H7 (cell line): ENCODE results near the gene SPEM3. TPM values are rescaled to one million over a fixed set of nuclear protein-coding genes. Genes with fewer than 3 reads are reported as not detected.

Experiments used
- DNase-seq: peaks from one replicate; pipeline ENCODE4 v3.0.0; 2012
- H3K27me3 ChIP-seq: 2 replicates; pipeline ENCODE4 v1.6.0; 2011; ENCODE audit warnings: mild to moderate bottlenecking, low read length; ENCODE audit not compliant: control insufficient read depth, insufficient read depth
- H3K36me3 ChIP-seq: replicated peaks from 2 replicates; pipeline ENCODE4 v1.5.1; 2011; ENCODE audit warnings: low read length; ENCODE audit not compliant: control insufficient read depth, insufficient read depth
- H3K4me3 ChIP-seq: 2 replicates; pipeline ENCODE4 v1.5.1; 2011; ENCODE audit warnings: low read depth, mild to moderate bottlenecking, control low read depth, low read length, moderate library complexity; ENCODE audit not compliant: insufficient read depth
- total RNA-seq: library from RNA; depleted of rRNA; stranded (reverse); fragments of >200 nt; shearing (Covaris generic); gene quantifications from 2 replicates; pipeline ENCODE4 v1.2.3, GENCODE V29; 2014; rRNA removed

The SPEM3 gene
- not detected in 2 replicates for total RNA-seq

DNA sequence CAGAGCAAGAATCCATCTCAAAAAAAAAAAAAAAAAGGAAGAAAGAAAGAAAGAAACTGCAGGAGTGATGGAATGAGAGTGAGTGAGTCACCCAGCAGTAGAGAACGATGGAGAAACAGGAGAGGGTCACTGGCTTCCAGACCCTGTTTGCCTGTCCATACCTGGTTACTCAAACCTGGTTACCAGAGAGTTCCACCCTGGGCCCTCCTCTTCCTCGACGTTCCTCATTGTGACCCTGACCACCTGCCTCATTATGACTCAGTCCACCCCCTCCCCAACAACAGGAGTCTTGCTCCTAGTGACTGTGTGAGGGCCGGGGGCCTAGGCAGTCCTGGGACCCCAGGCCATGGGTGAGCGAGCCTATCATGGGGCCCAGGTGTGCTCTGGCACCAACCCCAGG is at the start of gene SPEM3:
SPEM3 (plus strand) TSS at position 301 of the 400 bp plus-strand sequence; CDS start at position 347, 46 bp downstream.
- H3K36me3 ChIP-seq: no peaks in the 10 kb centered on the region
- H3K4me3 ChIP-seq: no peak within 1 kb of the TSS
- DNase-seq: peak; percentile 37
- H3K27me3 ChIP-seq: no peaks in the 10 kb centered on the region

DNA sequence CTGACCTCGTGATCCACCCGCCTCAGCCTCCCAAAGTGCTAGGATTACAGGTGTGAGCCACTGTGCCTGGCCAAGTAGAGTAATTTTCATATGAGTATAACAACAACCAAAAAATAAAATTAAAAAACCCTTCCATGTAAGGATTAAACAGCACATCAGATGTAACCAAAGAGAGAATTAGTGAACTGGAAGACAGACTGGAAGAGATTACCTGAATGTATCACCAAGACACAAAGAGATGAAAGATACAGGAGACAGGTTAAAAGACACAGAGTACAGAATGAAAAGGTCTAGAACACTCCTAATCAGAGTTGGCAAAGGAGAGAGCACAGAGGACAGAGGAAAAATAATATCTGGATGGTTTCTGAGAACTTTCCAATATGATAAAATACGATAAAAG is 49.5 kb upstream of the SPEM3 start:
- Histone ChIP-seq H3K36me3 (no peaks in the 10 kb centered on the region), H3K27me3 (peaks cover 43% of the 10 kb centered on the region)
- DNase-seq: no peak

DNA sequence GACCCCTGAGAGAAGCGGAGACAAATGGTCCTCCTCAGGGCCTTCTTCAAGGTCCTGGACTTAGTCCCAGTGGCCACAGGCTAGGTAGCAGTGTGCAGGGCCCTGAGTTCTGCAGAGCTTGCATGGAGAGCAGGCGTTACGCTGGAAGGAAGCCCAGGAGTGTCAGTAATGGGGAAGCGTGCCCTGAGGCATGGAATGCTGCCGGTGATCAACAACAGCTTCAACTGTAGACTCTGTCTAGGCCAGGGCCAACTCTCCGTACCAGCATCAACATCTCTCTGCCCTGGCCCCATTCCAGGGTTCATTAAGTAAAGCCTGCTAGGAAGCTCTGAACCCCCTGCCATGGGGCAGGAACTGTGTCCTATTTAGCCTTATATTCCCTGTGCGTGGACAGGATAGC is 48.3 kb upstream of the SPEM3 start:
- Histone ChIP-seq H3K27me3 (peaks cover 50% of the 10 kb centered on the region), H3K36me3 (no peaks in the 10 kb centered on the region), H3K4me3 (peak overlapping the region; percentile 57)
- no peak for DNase-seq

More for the DNA sequence above, 49.5 kb upstream of the SPEM3 start:
- no peak overlapping the region for H3K4me3 ChIP-seq

DNA sequence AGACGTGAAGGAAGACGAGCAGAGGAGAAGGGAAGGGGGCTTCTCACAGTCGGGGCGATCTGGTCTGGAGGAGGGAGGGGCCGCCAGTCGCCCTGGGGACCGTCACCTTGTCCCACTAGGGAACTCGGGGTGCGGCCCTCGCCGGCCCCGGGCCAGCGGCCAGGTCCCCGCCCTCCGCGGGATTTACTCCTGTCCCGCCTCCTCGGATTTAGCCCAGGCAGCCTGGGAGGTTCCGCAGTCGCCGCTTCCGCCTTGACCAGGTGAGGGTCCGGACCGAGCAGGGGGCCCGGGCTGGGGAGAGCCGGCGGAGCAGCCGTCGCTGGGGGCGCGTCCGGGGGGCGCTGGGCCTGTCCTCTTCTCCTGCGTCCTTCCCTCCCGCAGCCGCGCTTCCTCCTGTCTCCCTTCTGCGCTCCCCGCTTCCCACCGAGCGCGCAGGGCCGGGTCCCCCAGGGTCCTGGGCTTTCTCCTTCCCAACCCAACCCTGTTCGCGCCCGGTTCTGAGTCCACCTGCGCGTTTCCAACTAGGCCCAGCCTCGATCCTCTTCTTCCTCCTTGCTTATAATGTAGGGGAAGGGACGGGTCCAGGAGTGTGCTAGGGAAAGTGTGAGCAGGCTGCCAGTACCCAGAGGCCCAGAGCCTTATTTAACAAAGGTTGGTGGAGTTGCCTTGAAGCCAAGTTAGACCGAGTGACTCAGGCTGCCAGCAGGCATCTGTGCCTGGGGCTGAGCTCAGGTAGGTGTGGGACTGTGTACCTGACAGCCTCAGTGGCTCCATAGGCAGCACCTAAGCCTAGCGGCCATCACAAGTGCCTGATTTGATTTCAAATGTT is 47.6 kb upstream of the SPEM3 start, which contains the start of gene TNK1:
TNK1 (plus strand) TSS at position 235 of the 829 bp plus-strand sequence. CDS start 1,838 bp downstream, outside the sequence.
- Histone ChIP-seq H3K4me3 (peak within 1 kb of the TSS; percentile 57), H3K36me3 (no peaks in the 10 kb centered on the region), H3K27me3 (peaks cover 50% of the 10 kb centered on the region)
- DNase-seq: peak; percentile 93

DNA sequence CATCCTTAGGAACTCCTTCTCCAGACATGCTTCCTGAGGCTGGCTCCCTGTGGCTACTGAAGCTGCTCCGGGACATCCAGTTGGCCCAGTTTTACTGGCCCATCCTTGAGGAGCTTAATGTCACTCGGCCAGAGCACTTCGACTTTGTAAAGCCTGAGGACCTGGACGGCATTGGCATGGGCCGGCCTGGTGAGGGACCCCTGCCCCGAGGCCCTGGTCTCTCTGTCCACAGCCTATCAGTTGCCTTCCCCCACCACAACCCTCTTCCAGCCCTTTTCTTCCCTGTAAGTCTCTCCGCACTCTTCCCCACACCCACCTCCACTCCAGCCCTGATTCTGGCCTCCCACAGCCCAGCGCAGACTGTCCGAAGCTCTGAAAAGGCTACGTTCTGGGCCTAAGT is 45.8 kb upstream of the SPEM3 start:
- Histone ChIP-seq H3K36me3 (peaks cover 1% of the 10 kb centered on the region; the same call in 1 of the 2 replicates), H3K4me3 (no peak overlapping the region), H3K27me3 (peaks cover 50% of the 10 kb centered on the region)
- peak; percentile 52 for DNase-seq

DNA sequence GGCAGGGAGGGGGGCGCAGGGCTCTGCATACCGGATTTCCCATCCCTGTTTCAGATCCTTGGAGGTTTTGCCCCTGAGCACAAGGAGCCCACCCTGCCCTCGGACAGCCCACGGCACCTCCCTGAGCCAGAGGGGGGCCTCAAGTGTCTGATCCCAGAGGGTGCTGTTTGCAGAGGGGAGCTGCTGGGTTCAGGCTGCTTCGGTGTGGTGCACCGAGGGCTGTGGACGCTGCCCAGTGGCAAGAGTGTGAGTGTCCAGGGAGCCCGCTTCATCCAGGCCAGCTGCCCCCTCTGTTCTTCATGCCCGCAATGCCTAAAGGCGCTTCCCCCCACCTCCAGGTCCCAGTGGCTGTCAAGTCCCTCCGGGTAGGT is 45.3 kb upstream of the SPEM3 start:
- H3K4me3 ChIP-seq: peak overlapping the region; percentile 49; the same call in 1 of the 2 replicates
- DNase-seq: no peak
- H3K27me3 ChIP-seq: peaks cover 50% of the 10 kb centered on the region
- H3K36me3 ChIP-seq: peaks cover 2% of the 10 kb centered on the region; the same call in 1 of the 2 replicates

DNA sequence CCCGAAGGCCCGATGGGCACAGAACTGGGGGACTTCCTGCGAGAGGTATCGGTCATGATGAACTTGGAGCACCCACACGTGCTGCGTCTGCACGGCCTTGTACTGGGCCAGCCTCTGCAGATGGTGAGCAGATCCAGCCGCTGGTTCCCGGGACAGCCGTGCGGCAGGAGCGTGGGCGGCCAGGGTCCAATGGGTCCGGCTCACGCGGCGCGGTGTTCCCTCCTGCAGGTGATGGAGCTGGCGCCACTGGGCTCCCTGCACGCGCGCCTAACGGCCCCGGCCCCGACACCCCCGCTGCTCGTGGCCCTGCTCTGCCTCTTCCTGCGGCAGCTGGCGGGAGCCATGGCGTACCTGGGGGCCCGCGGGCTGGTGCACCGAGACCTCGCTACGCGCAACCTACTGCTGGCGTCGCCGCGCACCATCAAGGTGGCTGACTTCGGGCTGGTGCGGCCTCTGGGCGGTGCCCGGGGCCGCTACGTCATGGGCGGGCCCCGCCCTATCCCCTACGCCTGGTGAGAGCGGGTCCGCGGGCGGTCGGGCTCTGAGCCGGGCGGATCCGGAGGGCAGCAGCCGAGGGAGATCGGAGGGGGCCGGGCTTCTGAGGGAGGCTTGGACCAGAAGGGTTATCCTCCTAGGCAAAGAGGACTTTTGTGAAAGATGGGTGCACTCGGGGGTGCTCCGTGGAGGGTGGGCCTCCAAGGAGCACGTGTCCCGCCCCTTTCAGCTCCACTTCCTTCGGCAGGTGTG is 44.7 kb upstream of the SPEM3 start:
- peaks cover 50% of the 10 kb centered on the region for H3K27me3 ChIP-seq
- DNase-seq: peak; percentile 99
- H3K36me3 ChIP-seq: peaks cover 2% of the 10 kb centered on the region; the same call in 1 of the 2 replicates
- peak overlapping the region; percentile 49 for H3K4me3 ChIP-seq

DNA sequence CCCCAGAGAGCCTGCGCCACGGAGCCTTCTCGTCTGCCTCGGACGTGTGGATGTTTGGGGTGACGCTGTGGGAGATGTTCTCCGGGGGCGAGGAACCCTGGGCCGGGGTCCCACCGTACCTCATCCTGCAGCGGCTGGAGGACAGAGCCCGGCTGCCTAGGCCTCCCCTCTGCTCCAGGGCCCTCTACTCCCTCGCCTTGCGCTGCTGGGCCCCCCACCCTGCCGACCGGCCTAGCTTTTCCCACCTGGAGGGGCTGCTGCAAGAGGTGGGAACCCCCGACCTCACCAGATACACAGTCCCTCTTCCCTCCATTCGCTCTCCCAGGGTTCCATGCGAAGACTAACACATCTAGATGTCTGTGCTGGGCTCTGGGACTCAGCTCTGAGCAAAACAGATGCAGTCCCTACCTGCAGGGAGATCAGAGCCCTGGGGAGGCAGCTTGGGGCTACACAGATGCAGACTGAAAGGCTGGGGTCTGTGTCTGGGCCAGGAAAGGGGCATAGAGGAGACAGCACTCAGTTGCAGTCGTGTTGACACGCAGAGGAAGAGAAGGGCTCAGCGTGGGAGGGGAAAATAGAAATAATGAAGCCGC is 44.1 kb upstream of the SPEM3 start:
- H3K27me3 ChIP-seq: peaks cover 46% of the 10 kb centered on the region
- H3K4me3 ChIP-seq: peak overlapping the region; percentile 49

DNA sequence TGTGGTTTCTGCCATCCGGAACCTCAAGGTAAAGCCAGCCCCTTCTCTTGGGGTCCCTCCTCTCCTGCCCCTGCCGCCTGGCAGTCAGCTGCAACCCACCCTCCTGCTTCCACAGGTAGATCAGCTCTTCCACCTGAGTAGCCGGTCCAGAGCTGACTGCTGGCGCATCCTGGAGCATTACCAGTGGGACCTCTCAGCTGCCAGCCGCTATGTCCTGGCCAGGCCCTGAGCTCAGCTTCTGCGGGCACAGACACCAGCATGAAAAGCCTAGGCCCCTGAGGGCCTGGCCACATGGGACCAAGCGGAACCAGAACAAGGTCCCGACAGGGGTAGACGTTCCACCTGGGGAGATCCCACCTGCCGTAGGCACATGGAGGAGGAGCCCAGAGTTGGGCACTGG is 39.8 kb upstream of the SPEM3 start:
- peaks cover 8% of the 10 kb centered on the region for H3K27me3 ChIP-seq
- DNase-seq: peak; percentile 13
- H3K36me3 ChIP-seq: peaks cover 13% of the 10 kb centered on the region
- H3K4me3 ChIP-seq: no peak overlapping the region

More for the DNA sequence above, 44.1 kb upstream of the SPEM3 start:
- DNase-seq: no peak
- H3K36me3 ChIP-seq: peaks cover 6% of the 10 kb centered on the region

DNA sequence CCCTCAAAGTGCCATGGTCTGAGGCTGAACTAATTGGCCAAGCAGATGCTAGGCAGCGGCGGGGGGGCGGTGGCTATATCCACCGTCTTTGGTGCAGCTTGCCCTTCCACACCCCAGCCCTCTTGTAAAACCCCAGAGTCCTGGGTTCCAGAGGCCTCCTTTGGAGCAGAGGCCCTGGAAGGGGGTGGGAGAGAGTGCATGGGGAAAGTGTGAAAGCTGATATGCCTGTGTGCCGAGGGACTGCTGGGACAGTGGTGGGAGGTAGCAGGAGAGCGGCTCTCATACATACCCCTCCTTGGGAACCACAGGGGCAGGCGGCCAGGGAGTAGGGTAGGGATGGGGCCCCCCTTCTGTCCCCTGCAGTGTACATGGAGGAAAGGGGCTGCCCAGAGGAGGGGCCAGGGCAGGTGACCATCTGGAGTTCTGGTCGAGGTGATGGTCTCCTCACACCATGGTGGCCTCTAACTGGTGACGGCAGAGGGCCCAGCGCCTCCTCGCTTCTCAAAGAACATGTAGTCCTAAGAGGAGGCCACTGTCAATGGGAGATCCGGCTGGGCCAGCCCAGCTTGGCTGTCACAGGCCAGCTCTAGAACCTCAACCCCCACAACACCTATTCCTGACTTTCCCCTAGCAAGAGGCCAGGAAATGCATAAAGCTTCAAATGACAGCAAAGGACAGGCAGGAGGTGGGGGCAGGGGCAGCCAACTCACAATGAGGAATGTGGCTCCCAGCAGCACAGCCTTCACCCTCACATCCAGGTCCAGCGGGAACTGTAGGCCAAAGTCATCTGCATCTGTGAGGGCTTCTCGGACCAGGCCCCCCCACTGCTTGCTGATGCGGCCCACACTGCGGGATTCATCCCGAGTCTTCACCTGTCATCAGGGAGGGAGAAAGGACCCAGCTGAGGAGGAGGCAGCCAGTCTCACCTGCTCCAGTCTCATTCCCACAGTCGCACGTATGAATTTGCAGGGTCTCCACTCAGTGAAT is 38.4 kb upstream of the SPEM3 start:
- peak; percentile 48 for DNase-seq
- Histone ChIP-seq H3K27me3 (no peaks in the 10 kb centered on the region), H3K4me3 (no peak overlapping the region), H3K36me3 (peaks cover 13% of the 10 kb centered on the region)

DNA sequence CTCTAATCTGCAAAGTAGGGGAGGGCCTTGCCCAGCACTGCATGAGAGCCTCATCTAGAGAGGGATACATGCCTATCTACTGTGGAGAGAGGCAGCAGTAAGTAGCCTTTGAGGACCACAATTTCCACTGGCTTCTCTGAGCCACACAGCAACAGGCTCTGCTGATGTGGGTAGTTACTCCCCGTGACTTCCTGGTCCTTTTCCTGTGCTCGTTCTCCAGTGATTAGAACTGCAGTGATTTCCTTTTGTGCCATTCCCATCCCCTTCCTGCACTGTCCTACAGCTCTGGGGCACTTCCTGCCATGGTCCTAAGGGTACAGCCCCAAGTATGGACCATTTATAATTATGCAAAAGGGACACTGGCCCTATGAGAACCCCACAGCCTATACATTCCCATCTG is 37.4 kb upstream of the SPEM3 start:
- no peaks in the 10 kb centered on the region for H3K27me3 ChIP-seq
- no peak overlapping the region for H3K4me3 ChIP-seq
- DNase-seq: peak; percentile 17
- peaks cover 13% of the 10 kb centered on the region for H3K36me3 ChIP-seq

DNA sequence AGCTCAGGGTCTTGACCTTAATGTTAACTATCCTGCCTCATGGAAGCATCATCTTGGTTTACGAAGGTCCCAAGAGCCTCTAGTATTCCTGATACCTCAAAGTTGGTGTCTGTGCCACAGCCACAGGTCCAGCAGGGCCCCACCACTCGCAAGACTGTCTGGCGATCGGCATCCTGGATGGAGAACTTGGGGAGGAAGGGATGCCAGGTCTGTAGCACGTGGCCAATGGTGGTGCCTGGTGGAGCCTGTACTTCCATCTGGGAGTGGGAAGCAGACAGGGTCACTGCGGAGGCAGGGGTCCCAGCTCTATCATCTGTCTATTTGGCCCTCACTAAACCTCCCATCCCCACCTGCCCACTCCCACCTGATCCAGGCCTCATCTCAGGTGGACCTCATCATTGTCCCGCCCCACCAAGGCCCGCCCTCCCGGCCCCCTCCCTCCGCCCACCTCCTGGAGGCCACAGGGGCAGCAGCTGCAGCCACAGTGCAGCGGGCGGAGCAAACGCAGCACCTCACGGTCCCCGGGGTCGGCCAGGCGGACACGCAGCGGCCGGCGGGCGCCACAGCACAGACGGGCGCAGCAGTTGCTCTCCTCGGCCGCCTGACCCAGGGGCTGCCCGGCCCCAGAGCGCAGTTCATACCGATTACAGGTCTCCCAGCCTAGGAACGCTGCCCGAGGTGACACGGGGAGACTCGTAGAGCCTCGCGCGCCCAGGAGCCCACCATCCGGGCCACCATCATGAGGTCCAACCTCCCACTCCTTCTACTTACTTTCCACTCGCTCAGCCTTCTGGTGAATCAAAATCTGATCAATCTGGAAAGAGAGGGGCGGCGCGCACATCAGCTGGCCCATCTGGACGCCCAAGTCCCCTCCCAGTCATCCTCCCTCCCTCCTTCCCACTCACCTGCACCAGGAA is 35.7 kb upstream of the SPEM3 start:
- Histone ChIP-seq H3K4me3 (peak overlapping the region; percentile 68; the same call in 1 of the 2 replicates), H3K27me3 (no peaks in the 10 kb centered on the region), H3K36me3 (peaks cover 12% of the 10 kb centered on the region)
- DNase-seq: peak; percentile 81
